KMS-11 (cell line): ENCODE results near the gene OVCH2.
"Not testable (repeated sequence)": the region's sequence is repeated elsewhere in the genome, so short reads cannot be mapped to it uniquely, and the experiment has no call there.

Experiments
- H2AFZ ChIP-seq: fragments of 200-600 bp; sonication (generic); 2 replicates; pipeline ENCODE4 v1.6.1; 2016; ENCODE audit warnings: antibody characterized with exemption, mixed run types, low read depth
- H3K27ac ChIP-seq: fragments of 200-600 bp; sonication (generic); 2 replicates; pipeline ENCODE4 v1.6.1; 2016; ENCODE audit warnings: mild to moderate bottlenecking, mixed run types
- H3K27me3 ChIP-seq: fragments of 200-600 bp; sonication (generic); 2 replicates; pipeline ENCODE4 v1.6.1; 2017; ENCODE audit warnings: mild to moderate bottlenecking, low read depth, mixed run types, moderate library complexity; ENCODE audit not compliant: insufficient read depth
- H3K36me3 ChIP-seq: fragments of 200-600 bp; sonication (generic); 2 replicates; pipeline ENCODE4 v1.6.1; 2017; ENCODE audit warnings: mild to moderate bottlenecking, mixed run types; ENCODE audit not compliant: insufficient read depth
- H3K4me1 ChIP-seq: fragments of 200-600 bp; sonication (generic); 2 replicates; pipeline ENCODE4 v1.6.1; 2016; ENCODE audit warnings: mild to moderate bottlenecking, low read depth, mixed run types; ENCODE audit not compliant: poor library complexity, severe bottlenecking
- H3K4me2 ChIP-seq: fragments of 200-600 bp; sonication (generic); 2 replicates; pipeline ENCODE4 v1.7.0; 2016; ENCODE audit warnings: mild to moderate bottlenecking, mixed run types
- H3K4me3 ChIP-seq: fragments of 200-600 bp; sonication (generic); IDR thresholded peaks from 2 replicates; pipeline ENCODE4 v1.6.1; 2017; ENCODE audit warnings: low read depth, low read length, mixed read lengths; ENCODE audit not compliant: insufficient read depth
- H3K79me2 ChIP-seq: fragments of 200-600 bp; sonication (generic); 2 replicates; pipeline ENCODE4 v1.6.1; 2016; ENCODE audit warnings: low read depth, mixed run types; ENCODE audit not compliant: insufficient read depth
- H3K9ac ChIP-seq: fragments of 200-600 bp; sonication (generic); 2 replicates; pipeline ENCODE4 v1.6.1; 2016; ENCODE audit warnings: mild to moderate bottlenecking, mixed run types
- H4K20me1 ChIP-seq: fragments of 200-600 bp; sonication (generic); 2 replicates; pipeline ENCODE4 v1.6.1; 2016; ENCODE audit warnings: mild to moderate bottlenecking, mixed run types; ENCODE audit not compliant: insufficient read depth
- TF ChIP-seq, protein P1 (sequence below): fragments of 200-600 bp; sonication (generic); conservative IDR thresholded peaks from 2 replicates; pipeline ENCODE4 v1.6.1; 2017; ENCODE audit warnings: low read depth, mild to moderate bottlenecking, antibody characterized with exemption, low read length, moderate library complexity, mixed read lengths

The OVCH2 gene

DNA sequence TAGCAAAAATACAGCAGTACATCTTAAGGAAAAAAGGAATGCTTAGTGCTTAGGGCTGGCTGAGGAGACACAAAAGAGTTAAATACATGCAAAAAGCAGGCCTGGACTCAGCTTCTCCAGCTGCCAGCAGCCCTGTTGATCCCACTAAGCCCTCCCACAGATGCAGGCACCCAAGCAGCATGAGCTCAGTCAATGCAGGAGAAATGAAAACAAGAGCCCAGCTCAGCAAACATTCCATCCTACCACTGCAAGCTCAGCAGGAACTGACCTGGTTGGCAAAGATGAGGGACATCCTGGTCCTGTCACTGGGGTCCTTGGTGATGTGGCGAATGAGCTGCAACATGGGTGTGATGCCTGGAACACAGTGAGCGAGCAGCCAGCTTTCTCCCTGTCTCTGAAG lies 38.8 kb downstream of the OVCH2 start:
- no peaks in the 10 kb centered on the region for H3K79me2 ChIP-seq
- no peaks in the 10 kb centered on the region for H3K36me3 ChIP-seq
- peaks cover 21% of the 10 kb centered on the region for H3K4me1 ChIP-seq
- H3K27me3 ChIP-seq: no peaks in the 10 kb centered on the region
- H4K20me1 ChIP-seq: no peaks in the 10 kb centered on the region
- no peak overlapping the region for H2AFZ ChIP-seq
- H3K4me2 ChIP-seq: no peak overlapping the region
- TF ChIP-seq, protein P1, sequence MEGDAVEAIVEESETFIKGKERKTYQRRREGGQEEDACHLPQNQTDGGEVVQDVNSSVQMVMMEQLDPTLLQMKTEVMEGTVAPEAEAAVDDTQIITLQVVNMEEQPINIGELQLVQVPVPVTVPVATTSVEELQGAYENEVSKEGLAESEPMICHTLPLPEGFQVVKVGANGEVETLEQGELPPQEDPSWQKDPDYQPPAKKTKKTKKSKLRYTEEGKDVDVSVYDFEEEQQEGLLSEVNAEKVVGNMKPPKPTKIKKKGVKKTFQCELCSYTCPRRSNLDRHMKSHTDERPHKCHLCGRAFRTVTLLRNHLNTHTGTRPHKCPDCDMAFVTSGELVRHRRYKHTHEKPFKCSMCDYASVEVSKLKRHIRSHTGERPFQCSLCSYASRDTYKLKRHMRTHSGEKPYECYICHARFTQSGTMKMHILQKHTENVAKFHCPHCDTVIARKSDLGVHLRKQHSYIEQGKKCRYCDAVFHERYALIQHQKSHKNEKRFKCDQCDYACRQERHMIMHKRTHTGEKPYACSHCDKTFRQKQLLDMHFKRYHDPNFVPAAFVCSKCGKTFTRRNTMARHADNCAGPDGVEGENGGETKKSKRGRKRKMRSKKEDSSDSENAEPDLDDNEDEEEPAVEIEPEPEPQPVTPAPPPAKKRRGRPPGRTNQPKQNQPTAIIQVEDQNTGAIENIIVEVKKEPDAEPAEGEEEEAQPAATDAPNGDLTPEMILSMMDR: no peak
- H3K4me3 ChIP-seq: no peak overlapping the region
- H3K9ac ChIP-seq: no peak overlapping the region
- H3K27ac ChIP-seq: no peak overlapping the region

DNA sequence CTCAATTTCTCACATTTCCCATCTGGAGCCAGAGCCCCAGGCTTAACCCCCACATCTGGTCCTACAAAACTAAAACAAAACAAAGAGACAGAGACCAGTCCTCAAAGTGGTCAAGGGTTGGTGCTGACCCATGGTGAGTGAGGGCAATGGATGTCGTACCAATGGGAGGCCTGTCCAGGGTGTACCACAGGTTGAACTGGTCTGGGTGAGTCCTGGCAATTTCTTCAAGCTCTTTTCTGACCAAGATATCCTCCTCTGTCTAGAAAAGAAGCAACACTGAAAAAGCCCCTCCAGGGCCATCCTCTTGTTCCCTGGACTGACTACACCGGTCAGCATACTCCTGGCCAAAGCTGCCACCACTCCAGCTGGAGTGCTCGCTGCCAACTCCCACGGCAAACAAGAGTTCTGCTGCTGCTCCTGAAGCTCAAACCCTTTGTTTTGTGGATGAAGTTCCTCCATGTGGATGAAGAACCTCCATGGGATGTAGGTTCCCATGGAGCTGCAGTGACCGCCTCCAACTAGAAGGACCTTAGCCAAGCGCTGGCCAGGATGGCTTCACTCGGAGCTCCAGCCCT lies 39.9 kb downstream of the OVCH2 start:
- H3K4me2 ChIP-seq: no peak overlapping the region
- no peak overlapping the region for H2AFZ ChIP-seq
- TF ChIP-seq, protein P1: no peak
- peaks cover 11% of the 10 kb centered on the region for H3K4me1 ChIP-seq
- H3K27ac ChIP-seq: no peak overlapping the region
- no peaks in the 10 kb centered on the region for H3K79me2 ChIP-seq
- no peaks in the 10 kb centered on the region for H3K27me3 ChIP-seq
- H3K9ac ChIP-seq: no peak overlapping the region
- no peaks in the 10 kb centered on the region for H4K20me1 ChIP-seq
- H3K36me3 ChIP-seq: no peaks in the 10 kb centered on the region
- H3K4me3 ChIP-seq: no peak overlapping the region

DNA sequence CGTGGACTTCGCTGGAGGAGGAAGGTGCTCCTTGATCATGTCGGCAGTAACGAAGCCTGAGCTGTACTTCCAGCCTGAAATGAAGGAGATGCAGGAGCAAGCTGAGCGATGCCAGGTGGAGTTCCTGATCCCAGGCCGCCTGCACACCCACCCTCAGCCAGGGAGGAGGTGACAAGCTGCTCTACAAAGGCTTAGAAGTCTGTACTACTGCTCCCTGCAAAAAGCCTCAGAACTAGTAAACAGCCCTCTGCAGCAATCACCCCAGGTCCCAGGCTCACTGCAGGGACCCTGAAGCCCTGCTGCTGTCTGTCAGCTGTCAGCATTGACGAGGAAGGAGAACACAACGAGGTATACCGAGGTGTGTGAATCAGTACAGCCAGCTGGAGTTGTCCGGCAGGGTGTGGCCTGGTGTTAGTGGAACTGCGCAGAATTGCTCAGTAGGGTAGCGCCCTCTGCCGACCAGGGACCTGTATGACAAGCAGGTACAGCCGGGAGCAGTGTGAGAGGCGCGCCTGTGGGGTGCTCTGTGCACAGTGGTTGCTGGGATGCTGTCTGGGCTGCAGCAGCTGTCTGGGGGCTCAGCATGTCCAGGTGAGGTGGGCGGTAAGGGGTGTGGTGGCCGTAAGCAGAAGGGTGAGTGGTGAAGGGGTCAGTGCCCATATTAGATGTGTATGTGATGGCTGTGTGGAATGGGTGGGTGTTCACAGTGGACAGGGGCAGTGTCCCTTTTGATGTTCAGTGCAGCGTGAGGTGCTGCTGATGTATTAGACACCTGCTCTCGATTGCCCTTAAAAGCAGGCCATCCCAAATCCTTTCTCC lies 40.6 kb downstream of the OVCH2 start:
- Histone ChIP-seq H3K4me1 (peaks cover 4% of the 10 kb centered on the region), H3K79me2 (no peaks in the 10 kb centered on the region), H3K27ac (no peak overlapping the region), H3K27me3 (no peaks in the 10 kb centered on the region), H3K4me2 (no peak overlapping the region), H4K20me1 (no peaks in the 10 kb centered on the region), H3K9ac (no peak overlapping the region), H3K36me3 (no peaks in the 10 kb centered on the region), H2AFZ (peak overlapping the region; percentile 41; the same call in 1 of the 2 replicates), H3K4me3 (no peak overlapping the region)
- TF ChIP-seq, protein P1: peak; percentile 91

DNA sequence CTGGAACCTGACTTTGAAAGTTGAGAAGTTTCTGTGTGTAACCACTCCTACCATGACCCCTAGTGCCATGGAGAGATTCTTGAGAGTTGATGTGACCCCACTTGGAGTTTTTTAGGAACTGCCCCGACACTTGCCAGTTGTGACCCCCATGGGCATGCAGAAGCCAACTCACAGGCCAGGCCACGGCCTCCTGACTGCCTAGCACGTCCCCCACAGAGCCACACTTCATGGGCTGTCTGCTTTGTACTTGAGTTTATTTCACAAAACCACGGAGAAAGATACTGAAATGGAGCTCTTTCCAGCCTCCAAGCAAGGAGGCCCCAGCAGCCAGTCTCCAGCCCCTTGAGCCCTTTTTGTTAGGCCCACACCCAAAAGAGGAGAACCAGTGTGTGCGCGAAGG lies 41.4 kb downstream of the OVCH2 start:
- no peak overlapping the region for H3K9ac ChIP-seq
- no peaks in the 10 kb centered on the region for H3K36me3 ChIP-seq
- no peak overlapping the region for H3K4me2 ChIP-seq
- H3K4me3 ChIP-seq: no peak overlapping the region
- H3K27ac ChIP-seq: no peak overlapping the region
- no peaks in the 10 kb centered on the region for H3K79me2 ChIP-seq
- H2AFZ ChIP-seq: no peak overlapping the region
- TF ChIP-seq, protein P1: no peak
- peaks cover 3% of the 10 kb centered on the region for H3K4me1 ChIP-seq
- no peaks in the 10 kb centered on the region for H3K27me3 ChIP-seq
- H4K20me1 ChIP-seq: no peaks in the 10 kb centered on the region

DNA sequence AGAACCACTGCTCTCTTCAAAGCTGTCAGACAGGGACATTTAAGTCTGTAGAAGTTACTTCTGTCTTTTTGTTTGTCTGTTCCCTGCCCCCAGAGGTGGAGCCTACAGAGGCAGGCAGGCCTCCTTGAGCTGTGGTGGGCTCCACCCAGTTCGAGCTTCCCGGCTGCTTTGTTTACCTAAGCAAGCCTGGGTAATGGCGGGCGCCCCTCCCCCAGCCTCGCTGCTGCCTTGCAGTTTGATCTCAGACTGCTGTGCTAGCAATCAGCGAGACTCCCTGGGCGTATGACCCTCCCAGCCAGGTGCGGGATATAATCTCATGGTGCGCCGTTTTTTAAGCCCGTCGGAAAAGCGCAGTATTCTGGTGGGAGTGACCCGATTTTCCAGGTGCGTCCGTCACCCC lies 42.7 kb downstream of the OVCH2 start:
- not testable (repeated sequence) for H3K79me2 ChIP-seq, H4K20me1 ChIP-seq, H3K36me3 ChIP-seq, H2AFZ ChIP-seq, H3K27me3 ChIP-seq, H3K27ac ChIP-seq, H3K4me2 ChIP-seq, H3K4me3 ChIP-seq, H3K9ac ChIP-seq, H3K4me1 ChIP-seq
